NCI-H460 (cell line): ENCODE measurements around the gene C1orf21. TPM values are rescaled to one million over a fixed set of nuclear protein-coding genes. Genes with fewer than 3 reads are reported as not detected.

ENCODE experiments used
- DNase-seq: peaks from one replicate; pipeline ENCODE4 v3.0.0-alpha.2; 2016; ENCODE audit warnings: low read depth; ENCODE audit errors: extremely low read depth
- total RNA-seq: library from RNA; depleted of rRNA; stranded (reverse); fragments of >200 nt; shearing (Covaris generic); gene quantifications from 2 replicates; pipeline ENCODE4 v1.2.3, GENCODE V29; 2014

Gene C1orf21
- total RNA-seq, 1 experiment from 2014 or later, result 12.0 TPM

GRCh38 chr1:184408580-184408979 lies 21.8 kb downstream of the C1orf21 start:
- DNase-seq, result no peak

DNA sequence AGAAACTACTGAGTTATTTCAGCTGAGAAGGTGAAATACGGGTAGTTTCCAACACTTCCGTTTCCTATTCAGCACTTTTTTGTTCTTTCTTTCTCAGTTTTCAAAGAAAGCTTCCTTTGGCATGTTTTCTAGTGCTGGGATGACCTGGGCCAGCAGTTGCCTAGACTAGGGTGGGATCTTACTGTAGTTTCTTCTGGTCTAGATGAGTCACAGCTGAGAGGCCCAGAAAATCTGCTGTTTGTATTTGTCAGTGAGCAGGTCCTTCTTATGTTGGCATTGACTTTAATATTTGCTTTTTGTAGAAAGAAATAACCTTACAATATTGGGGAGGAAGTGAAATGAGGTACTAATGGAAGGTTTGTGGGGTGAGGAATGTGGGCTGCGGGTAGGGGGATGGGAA lies 22.2 kb downstream of the C1orf21 start:
- DNase-seq, result no peak

- DNase-seq, result no peak
Observed at GRCh38 chr1:184412472-184412871, 25.6 kb downstream of the C1orf21 start.

DNA sequence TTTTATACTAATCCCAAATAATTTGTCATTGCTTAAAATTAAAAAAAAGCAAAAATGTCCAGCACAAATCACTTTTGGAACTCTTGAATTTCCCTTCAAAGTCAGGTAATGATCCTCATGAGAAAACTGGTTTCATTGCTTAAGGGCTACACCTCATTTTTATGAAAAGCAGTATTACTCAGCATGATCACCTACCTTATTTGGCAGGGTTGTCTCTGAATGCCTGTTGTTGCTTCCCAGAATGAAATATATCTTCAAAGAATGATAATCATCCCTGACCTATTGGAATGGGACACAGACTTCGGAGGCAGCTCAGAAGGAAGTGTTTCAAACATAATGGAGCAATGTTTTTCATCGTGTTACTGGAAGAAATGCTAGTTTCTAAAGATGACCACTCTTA lies 29.7 kb downstream of the C1orf21 start:
- no peak for DNase-seq

DNA sequence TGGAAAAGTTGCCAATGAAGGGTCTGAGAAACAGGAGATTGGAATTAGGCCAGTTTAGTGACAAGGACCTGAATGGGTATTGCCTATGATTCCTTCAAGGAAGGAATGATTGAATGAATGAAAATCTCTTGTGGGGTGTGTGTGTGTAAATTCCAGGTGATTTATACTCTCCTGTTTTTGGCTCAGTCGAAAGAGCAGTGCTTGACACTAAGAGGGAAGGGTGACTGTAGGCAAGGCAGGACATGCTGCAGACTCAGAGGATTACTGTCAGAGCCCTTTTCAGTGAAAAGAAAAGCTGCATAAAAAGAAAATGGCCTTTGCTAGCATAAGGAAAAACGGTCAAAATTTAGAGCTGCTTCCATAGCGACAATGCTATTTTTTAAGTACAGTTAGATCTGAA lies 30.1 kb downstream of the C1orf21 start:
- no peak for DNase-seq

DNA sequence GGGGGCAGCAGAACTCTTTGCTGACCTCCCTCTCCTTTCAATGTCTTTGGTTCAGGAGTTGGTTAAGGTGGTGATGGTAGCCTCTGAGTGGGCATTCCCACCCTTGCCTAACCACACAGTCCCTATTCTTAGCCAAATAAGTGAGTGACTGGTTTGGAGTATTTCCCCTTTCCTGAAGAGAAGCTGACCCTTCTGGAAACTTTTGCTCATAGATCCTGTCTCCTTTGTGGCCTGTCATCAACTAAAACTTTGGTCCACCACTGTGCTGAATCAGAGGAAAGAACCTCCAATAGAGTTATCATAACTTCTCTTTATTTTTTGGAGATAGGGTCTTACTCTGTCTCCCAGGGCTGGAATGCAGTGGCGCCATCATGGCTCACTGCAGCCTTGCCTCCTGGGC lies 31.1 kb downstream of the C1orf21 start:
- no peak for DNase-seq

- no peak for DNase-seq
Observed at GRCh38 chr1:184418652-184419349, 32.0 kb downstream of the C1orf21 start.

DNA sequence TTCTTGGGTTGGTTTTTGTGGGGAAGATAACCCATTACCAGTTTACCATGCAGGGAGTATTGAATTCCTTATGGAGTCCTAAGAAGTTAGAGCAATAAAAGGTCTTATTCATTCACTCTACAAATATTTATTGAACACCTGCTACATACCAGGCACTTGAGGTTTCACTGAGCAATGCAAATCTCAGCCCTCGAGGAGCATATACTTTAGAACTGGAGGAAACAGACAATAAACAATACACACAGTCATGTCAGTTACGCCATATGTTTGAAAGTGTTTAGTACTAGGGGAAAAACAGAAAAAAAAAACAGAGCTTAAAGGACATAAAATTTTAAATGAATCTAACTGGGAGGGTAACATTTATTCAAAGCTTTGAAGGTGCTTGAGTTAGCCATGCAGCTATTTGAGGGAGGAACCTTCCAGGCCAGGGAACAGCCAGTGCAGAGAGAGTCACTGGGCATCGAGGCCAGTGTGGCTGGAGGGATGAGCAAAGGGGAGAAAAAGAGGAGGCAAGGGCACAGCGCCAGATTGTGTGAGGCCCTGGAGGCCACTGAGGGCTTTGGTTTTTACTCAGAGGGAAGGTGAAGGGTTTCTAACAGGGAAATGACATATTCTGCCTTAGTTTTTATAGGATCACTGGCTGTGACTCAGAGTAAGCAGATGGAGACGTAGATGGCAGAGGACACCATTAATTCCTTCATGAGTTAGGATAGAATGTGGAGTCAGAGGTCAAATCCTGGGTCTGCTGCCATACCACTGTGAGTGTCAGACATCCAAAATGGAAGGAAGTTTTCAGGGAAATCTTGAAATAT lies 32.7 kb downstream of the C1orf21 start:
- peak; percentile 15 for DNase-seq

DNA sequence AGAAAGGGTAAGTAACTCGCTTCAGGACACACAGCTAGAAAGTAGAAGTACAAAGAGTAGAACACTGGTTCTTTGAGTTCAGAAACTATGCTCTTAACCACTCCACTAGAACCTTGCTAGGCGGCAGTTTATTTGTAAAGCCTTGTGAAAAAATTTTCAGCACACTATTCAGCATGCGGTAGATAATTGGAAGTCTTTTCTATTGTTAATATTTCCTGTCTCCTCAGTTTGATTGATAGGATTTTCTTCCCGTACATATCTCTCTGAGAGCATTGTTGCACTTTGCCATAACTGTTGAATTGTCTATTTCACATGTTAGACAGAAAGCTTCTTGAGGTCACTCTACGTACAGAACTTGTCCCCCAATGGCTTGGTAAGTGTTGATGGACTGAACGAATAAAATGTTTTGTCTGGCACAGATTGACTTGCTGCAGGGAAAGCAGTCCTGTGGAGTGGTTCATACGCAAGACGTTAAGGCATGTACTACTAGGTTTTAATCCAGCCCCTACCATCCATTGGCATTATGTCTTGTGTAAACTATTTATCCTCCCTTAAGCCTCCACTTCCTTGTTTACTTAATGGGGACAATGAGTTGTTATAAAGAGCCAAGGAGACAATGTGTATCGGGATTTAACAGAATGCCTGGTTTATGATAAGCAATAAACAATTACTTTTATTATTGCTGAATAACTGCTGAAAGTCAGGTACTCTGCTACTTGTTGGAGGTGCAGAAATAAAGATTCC lies 35.8 kb downstream of the C1orf21 start:
- DNase-seq, result no peak

GRCh38 chr1:184423649-184424048 lies 36.8 kb downstream of the C1orf21 start:
- DNase-seq, result no peak

DNA sequence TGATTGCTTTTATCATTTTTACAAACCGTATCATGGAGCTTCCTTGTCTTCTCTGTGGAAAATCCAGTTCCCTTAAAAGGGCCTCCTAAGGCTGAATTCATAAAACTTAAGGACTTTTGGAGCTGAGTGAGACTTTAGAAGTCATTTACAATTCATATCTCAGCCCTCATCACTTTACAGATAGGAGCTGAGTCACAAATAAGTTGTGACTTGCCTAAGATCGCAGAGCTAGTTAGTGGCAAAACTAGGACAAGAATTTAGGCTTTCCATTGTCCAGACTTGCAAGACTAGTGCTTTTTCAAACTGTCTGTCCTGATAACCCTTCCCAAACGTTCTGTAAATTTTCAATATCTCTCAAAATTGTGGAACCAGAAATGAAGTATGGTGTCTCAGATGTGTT lies 37.3 kb downstream of the C1orf21 start:
- no peak for DNase-seq

- no peak for DNase-seq
Observed at GRCh38 chr1:184424945-184425344, 38.1 kb downstream of the C1orf21 start.

GRCh38 chr1:184425449-184426277 lies 38.8 kb downstream of the C1orf21 start:
- no peak for DNase-seq

DNA sequence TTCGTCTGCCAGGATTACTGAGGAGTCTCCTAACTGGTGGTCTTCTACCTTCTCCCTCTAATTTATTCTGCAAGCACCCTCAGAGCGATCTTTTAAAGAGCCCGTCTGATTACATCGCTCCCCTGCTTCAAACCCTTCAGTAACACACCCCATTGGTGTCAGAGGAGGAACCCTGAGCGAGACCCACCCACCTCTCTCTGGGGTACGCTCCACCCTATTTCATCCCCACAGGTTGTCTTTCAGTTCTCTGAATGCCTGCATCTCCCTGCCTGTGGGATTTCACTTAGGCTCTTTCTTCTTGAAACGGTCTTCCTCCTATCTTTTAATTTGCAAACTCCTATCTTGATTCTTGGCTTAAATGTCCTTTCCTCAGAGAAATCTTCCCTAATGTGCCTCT lies 39.4 kb downstream of the C1orf21 start:
- no peak for DNase-seq

- DNase-seq, result no peak
Observed at GRCh38 chr1:184427722-184428121, 40.9 kb downstream of the C1orf21 start.

DNA sequence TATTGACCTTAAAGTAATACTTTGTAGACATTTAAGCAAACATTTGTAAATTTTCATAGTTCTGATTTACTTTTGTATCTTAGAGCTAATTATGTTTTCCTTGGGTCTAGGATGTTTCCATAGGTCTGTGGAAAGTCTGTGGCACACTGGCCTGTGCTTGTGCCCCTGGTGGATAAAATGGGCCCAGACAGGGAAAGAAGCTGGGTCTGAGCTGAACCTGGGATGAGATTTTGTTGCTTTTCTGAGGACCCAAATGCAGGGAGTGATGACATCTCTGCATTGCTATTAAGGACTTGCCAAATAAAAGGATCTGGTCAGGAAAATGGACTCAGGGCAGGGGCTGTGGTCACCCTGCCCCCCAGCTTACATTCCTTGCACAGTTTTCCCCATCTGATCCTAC lies 41.8 kb downstream of the C1orf21 start:
- DNase-seq, result no peak

- DNase-seq, result no peak
Observed at GRCh38 chr1:184429335-184429734, 42.5 kb downstream of the C1orf21 start.

- DNase-seq, result no peak
Observed at GRCh38 chr1:184433956-184434502, 47.2 kb downstream of the C1orf21 start.

- no peak for DNase-seq
Observed at GRCh38 chr1:184437291-184437690, 50.5 kb downstream of the C1orf21 start.

- no peak for DNase-seq
Observed at GRCh38 chr1:184438363-184438762, 51.5 kb downstream of the C1orf21 start.
